SK-N-SH treated with all-trans-retinoic acid at 6 μM for 48 hours (cell line): Measurements from ENCODE around the gene RASSF4.

Experiments
- ATAC-seq: fragments of 200-7000 bp; cut with Tn5 transposase; 3 replicates; pipeline ENCODE4 v1.9.1; 2020; ENCODE audit warnings: mild to moderate bottlenecking, moderate library complexity
- ARNTL ChIP-seq: fragments of 450-650 bp; formaldehyde crosslinking; IDR thresholded peaks from 2 replicates; pipeline ENCODE4 v1.5.0; 2020; ENCODE audit warnings: low read depth, mild to moderate bottlenecking, moderate library complexity, borderline replicate concordance
- BACH2 ChIP-seq: fragments of 250-450 bp; sonication (Bioruptor Pico); IDR thresholded peaks from 2 replicates; pipeline ENCODE4 v1.9.0; 2021; ENCODE audit warnings: mild to moderate bottlenecking, borderline replicate concordance
- CREB5 ChIP-seq: fragments of 250-450 bp; sonication (Bioruptor Pico); IDR thresholded peaks from 2 replicates; pipeline ENCODE4 v1.5.1; 2020; ENCODE audit warnings: low read depth, mild to moderate bottlenecking, moderate library complexity
- CSRNP3 ChIP-seq: fragments of 250-450 bp; sonication (Bioruptor Pico); IDR thresholded peaks from 2 replicates; pipeline ENCODE4 v1.5.1; 2021; ENCODE audit warnings: mild to moderate bottlenecking, moderate library complexity
- ESRRG ChIP-seq: fragments of 250-450 bp; sonication (Bioruptor Pico); IDR thresholded peaks from 2 replicates; pipeline ENCODE4 v1.6.1; 2021; ENCODE audit warnings: mild to moderate bottlenecking
- GLIS3 ChIP-seq: fragments of 250-450 bp; sonication (Bioruptor Pico); IDR thresholded peaks from 2 replicates; pipeline ENCODE4 v1.5.0; 2020; ENCODE audit warnings: mild to moderate bottlenecking, moderate library complexity
- ISL1 ChIP-seq: fragments of 250-450 bp; sonication (Bioruptor Pico); IDR thresholded peaks from 2 replicates; pipeline ENCODE4 v2.1.2; 2022; ENCODE audit warnings: mild to moderate bottlenecking, moderate library complexity
- OSR1 ChIP-seq: fragments of 250-450 bp; sonication (Bioruptor Pico); IDR thresholded peaks from 2 replicates; pipeline ENCODE4 v1.8.0; 2022; ENCODE audit warnings: moderate library complexity, mild to moderate bottlenecking, inconsistent platforms
- PATZ1 ChIP-seq: fragments of 250-450 bp; sonication (Bioruptor Pico); IDR thresholded peaks from 2 replicates; pipeline ENCODE4 v1.8.0; 2020; ENCODE audit warnings: mild to moderate bottlenecking, moderate library complexity, borderline replicate concordance
- POU6F1 ChIP-seq: fragments of 250-450 bp; sonication (Bioruptor Pico); IDR thresholded peaks from 2 replicates; pipeline ENCODE4 v1.8.0; 2021; ENCODE audit warnings: low read depth, mild to moderate bottlenecking, moderate library complexity, borderline replicate concordance
- RARB ChIP-seq: fragments of 250-450 bp; sonication (Bioruptor Pico); IDR thresholded peaks from 2 replicates; pipeline ENCODE4 v1.8.0; 2021; ENCODE audit warnings: mild to moderate bottlenecking, moderate library complexity
- SNAI2 ChIP-seq: fragments of 250-450 bp; sonication (Bioruptor Pico); IDR thresholded peaks from 2 replicates; pipeline ENCODE4 v1.5.0; 2020; ENCODE audit warnings: mild to moderate bottlenecking, moderate library complexity
- TCF4 ChIP-seq: fragments of 250-450 bp; sonication (Bioruptor Pico); IDR thresholded peaks from 2 replicates; pipeline ENCODE4 v1.8.0; 2021; ENCODE audit warnings: mild to moderate bottlenecking, moderate library complexity, borderline replicate concordance
- TOX ChIP-seq: fragments of 250-450 bp; sonication (Bioruptor Pico); IDR thresholded peaks from 2 replicates; pipeline ENCODE4 v1.8.0; 2021; ENCODE audit warnings: mild to moderate bottlenecking, moderate library complexity, borderline replicate concordance
- TSHZ2 ChIP-seq: fragments of 250-450 bp; sonication (Bioruptor Pico); IDR thresholded peaks from 2 replicates; pipeline ENCODE4 v1.5.0; 2020; ENCODE audit warnings: mild to moderate bottlenecking, moderate library complexity
- ZC3H10 ChIP-seq: fragments of 250-450 bp; sonication (Bioruptor Pico); IDR thresholded peaks from 2 replicates; pipeline ENCODE4 v1.5.1; 2021; ENCODE audit warnings: mild to moderate bottlenecking, moderate library complexity
- ZFP3 ChIP-seq: fragments of 250-450 bp; sonication (Bioruptor Pico); IDR thresholded peaks from 2 replicates; pipeline ENCODE4 v1.5.0; 2020; ENCODE audit warnings: mild to moderate bottlenecking, moderate library complexity
- ZFP30 ChIP-seq: fragments of 450-650 bp; formaldehyde crosslinking; IDR thresholded peaks from 2 replicates; pipeline ENCODE4 v1.5.0; 2022; ENCODE audit warnings: mild to moderate bottlenecking, moderate library complexity
- ZNF565 ChIP-seq: fragments of 450-650 bp; formaldehyde crosslinking; conservative IDR thresholded peaks from 2 replicates; pipeline ENCODE4 v1.5.0; 2020; ENCODE audit warnings: low read depth, mild to moderate bottlenecking, moderate library complexity

RASSF4 gene

GRCh38 chr10:44921061-44921460 lies 38.5 kb upstream of the RASSF4 start (continued):
- TF ChIP-seq POU6F1 (CRISPR knock-in tag) (no peak), TSHZ2 (CRISPR knock-in tag) (no peak), ZNF565 (CRISPR knock-in tag) (no peak), TOX (CRISPR knock-in tag) (no peak), SNAI2 (no peak), ZFP30 (CRISPR knock-in tag) (no peak)

GRCh38 chr10:44921506-44921905 lies 38.1 kb upstream of the RASSF4 start:
- ATAC-seq, result no peak
- no peak for TF ChIP-seq PATZ1 (CRISPR knock-in tag)
- TF ChIP-seq GLIS3 (CRISPR knock-in tag), result no peak
- TF ChIP-seq BACH2 (CRISPR knock-in tag), result no peak
- no peak for TF ChIP-seq ZFP3 (CRISPR knock-in tag)
- no peak for TF ChIP-seq CSRNP3 (CRISPR knock-in tag)
- TF ChIP-seq ISL1, result no peak
- TF ChIP-seq OSR1 (CRISPR knock-in tag), result no peak
- TF ChIP-seq CREB5 (CRISPR knock-in tag), result no peak
- no peak for TF ChIP-seq RARB (CRISPR knock-in tag)
- TF ChIP-seq ZFP30 (CRISPR knock-in tag), result no peak
- no peak for TF ChIP-seq TOX (CRISPR knock-in tag)
- no peak for TF ChIP-seq ZC3H10
- no peak for TF ChIP-seq ESRRG (CRISPR knock-in tag)
- TF ChIP-seq TSHZ2 (CRISPR knock-in tag), result no peak
- no peak for TF ChIP-seq ARNTL (CRISPR knock-in tag)

GRCh38 chr10:44922021-44922420 lies 37.6 kb upstream of the RASSF4 start:
- no peak for ATAC-seq
- TF ChIP-seq ZC3H10 (no peak), ARNTL (CRISPR knock-in tag) (no peak), ISL1 (no peak), RARB (CRISPR knock-in tag) (no peak), TCF4 (no peak)
